Skeletal muscle satellite cell (primary cell): ENCODE measurements around the gene TOB2.

Experiments used
- H3K27me3 ChIP-seq: 2 replicates; pipeline ENCODE4 v1.7.0; 2013; ENCODE audit warnings: low read length; ENCODE audit not compliant: control insufficient read depth, insufficient read depth
- H3K36me3 ChIP-seq: 2 replicates; pipeline ENCODE4 v1.7.0; 2013; ENCODE audit warnings: mild to moderate bottlenecking, control low read depth, low read length; ENCODE audit not compliant: insufficient read depth
- H3K4me1 ChIP-seq: 2 replicates; pipeline ENCODE4 v1.7.0; 2013; ENCODE audit warnings: low read length; ENCODE audit not compliant: control insufficient read depth, insufficient read depth
- H3K4me2 ChIP-seq: 2 replicates; pipeline ENCODE4 v1.7.0; 2013; ENCODE audit warnings: mild to moderate bottlenecking, low read length
- H3K4me3 ChIP-seq: 2 replicates; pipeline ENCODE4 v1.7.0; 2013; ENCODE audit warnings: low read length
- H3K9ac ChIP-seq: 2 replicates; pipeline ENCODE4 v1.7.0; 2013; ENCODE audit warnings: mild to moderate bottlenecking, low read depth, low read length, moderate library complexity
- H3K9me3 ChIP-seq: replicated peaks from 2 replicates; pipeline ENCODE4 v1.7.0; 2013; ENCODE audit warnings: mild to moderate bottlenecking, control low read depth, low read length

TOB2 gene

GRCh38 chr22:41397143-41397811 is 49.3 kb downstream of the TOB2 start:
- Histone ChIP-seq H3K36me3 (no peaks in the 10 kb centered on the region), H3K4me1 (peaks cover 8% of the 10 kb centered on the region), H3K9me3 (no peaks in the 10 kb centered on the region), H3K9ac (no peak overlapping the region), H3K4me3 (no peak overlapping the region), H3K4me2 (no peak overlapping the region), H3K27me3 (no peaks in the 10 kb centered on the region)

GRCh38 chr22:41395531-41396240 is 50.9 kb downstream of the TOB2 start:
- Histone ChIP-seq H3K36me3 (no peaks in the 10 kb centered on the region), H3K4me2 (no peak overlapping the region), H3K4me3 (no peak overlapping the region), H3K9ac (no peak overlapping the region), H3K27me3 (no peaks in the 10 kb centered on the region), H3K9me3 (no peaks in the 10 kb centered on the region), H3K4me1 (no peaks in the 10 kb centered on the region)

- Histone ChIP-seq H3K9ac (no peak overlapping the region), H3K27me3 (no peaks in the 10 kb centered on the region), H3K36me3 (no peaks in the 10 kb centered on the region), H3K4me1 (no peaks in the 10 kb centered on the region), H3K9me3 (no peaks in the 10 kb centered on the region), H3K4me3 (no peak overlapping the region), H3K4me2 (no peak overlapping the region)
Observed at GRCh38 chr22:41394012-41394356, 52.6 kb downstream of the TOB2 start.

DNA sequence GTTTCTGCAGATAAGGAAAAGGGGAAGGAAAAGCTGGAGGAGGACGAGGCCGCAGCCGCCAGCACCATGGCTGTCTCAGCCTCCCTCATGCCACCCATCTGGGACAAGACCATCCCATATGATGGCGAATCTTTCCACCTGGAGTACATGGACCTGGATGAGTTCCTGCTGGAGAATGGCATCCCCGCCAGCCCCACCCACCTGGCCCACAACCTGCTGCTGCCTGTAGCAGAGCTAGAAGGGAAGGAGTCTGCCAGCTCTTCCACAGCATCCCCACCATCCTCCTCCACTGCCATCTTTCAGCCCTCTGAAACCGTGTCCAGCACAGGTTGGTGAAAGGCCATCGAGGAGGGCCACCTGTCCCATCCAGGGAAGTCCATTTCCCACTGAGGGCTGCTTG is 59.3 kb downstream of the TOB2 start:
- Histone ChIP-seq H3K27me3 (no peaks in the 10 kb centered on the region), H3K9ac (no peak overlapping the region), H3K4me1 (peaks cover 6% of the 10 kb centered on the region), H3K4me2 (no peak overlapping the region), H3K4me3 (no peak overlapping the region), H3K9me3 (no peaks in the 10 kb centered on the region), H3K36me3 (no peaks in the 10 kb centered on the region)

GRCh38 chr22:41384128-41384527 is 62.5 kb downstream of the TOB2 start:
- Histone ChIP-seq H3K9ac (no peak overlapping the region), H3K4me1 (peaks cover 20% of the 10 kb centered on the region), H3K9me3 (no peaks in the 10 kb centered on the region), H3K4me3 (no peak overlapping the region), H3K27me3 (no peaks in the 10 kb centered on the region), H3K4me2 (no peak overlapping the region), H3K36me3 (no peaks in the 10 kb centered on the region)
